ENCODE results near the gene ACTRT3.

Gene ACTRT3

DNA sequence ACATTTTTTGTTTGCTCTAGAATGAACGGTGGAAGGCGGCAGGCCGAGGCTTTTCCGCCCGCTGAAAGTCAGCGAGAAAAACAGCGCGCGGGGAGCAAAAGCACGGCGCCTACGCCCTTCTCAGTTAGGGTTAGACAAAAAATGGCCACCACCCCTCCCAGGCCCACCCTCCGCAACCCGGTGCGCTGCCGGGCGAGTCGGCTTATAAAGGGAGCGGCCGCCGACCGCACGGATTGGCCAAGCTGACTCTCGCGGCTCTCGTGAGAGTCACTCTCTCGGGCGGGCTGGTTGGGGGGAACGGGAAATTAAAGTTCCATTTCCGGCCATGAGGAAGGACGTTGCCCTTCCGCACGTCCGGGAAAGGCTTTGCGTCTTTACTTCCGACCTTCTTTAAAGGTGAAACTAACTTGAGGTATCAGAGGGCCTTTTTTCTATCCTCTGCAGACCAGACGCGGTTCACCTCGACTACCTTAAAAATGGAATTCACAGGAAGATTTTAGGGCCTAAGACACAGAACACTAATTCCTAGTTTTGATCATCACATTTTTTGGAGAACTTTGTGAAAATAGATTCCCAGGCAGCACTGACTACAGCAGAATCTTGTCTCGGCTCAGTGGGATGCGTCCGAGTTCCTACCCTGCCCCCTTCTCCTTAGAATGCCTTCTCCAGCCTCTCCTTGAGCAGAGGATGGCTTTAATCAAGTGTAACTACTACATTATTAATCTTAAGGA lies 4.3 kb downstream of the ACTRT3 start, which contains the start of gene TERC:
TERC (minus strand) TSS at position 179 of the 731 bp plus-strand sequence.
- H3K4me1 Mint-ChIP-seq, result peaks cover 10% of the 10 kb centered on the region
- peaks cover 13% of the 10 kb centered on the region for H3K9me3 Mint-ChIP-seq
- TF ChIP-seq, protein P1, sequence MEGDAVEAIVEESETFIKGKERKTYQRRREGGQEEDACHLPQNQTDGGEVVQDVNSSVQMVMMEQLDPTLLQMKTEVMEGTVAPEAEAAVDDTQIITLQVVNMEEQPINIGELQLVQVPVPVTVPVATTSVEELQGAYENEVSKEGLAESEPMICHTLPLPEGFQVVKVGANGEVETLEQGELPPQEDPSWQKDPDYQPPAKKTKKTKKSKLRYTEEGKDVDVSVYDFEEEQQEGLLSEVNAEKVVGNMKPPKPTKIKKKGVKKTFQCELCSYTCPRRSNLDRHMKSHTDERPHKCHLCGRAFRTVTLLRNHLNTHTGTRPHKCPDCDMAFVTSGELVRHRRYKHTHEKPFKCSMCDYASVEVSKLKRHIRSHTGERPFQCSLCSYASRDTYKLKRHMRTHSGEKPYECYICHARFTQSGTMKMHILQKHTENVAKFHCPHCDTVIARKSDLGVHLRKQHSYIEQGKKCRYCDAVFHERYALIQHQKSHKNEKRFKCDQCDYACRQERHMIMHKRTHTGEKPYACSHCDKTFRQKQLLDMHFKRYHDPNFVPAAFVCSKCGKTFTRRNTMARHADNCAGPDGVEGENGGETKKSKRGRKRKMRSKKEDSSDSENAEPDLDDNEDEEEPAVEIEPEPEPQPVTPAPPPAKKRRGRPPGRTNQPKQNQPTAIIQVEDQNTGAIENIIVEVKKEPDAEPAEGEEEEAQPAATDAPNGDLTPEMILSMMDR (IDR thresholded peaks at IDR 0.05; ENCODE audit: unreplicated experiment in 3 of 3), result no peak
- peak within 1 kb of the TSS; percentile 84 to 90 (median 90) for H3K4me3 Mint-ChIP-seq
- H3K27ac Mint-ChIP-seq, result peak within 1 kb of the TSS; percentile 84 to 94 (median 93)
- H3K36me3 Mint-ChIP-seq (ENCODE audit: low read depth), result peaks cover 11% of the 10 kb centered on the region
- no peaks in the 10 kb centered on the region for H3K27me3 Mint-ChIP-seq (ENCODE audit: low read depth)

DNA sequence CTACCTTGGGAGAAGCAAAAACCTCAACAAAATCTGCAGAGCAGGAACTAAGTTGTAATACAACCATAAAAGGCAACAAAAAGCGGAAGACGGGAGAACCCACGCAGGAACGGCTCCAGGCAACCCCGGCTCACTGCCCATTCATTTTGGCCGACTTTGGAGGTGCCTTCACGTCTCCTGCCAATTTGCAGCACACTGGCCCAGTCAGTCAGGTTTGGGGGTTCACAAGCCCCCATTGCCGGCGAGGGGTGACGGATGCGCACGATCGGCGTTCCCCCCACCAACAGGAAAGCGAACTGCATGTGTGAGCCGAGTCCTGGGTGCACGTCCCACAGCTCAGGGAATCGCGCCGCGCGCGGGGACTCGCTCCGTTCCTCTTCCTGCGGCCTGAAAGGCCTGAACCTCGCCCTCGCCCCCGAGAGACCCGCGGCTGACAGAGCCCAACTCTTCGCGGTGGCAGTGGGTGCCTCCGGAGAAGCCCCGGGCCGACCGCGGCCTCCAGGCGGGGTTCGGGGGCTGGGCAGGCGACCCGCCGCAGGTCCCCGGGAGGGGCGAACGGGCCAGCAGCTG lies 5.0 kb downstream of the ACTRT3 start:
- Mint-ChIP-seq H3K4me3 (peak overlapping the region; percentile 84 to 90 (median 90)), H3K27me3 (ENCODE audit: low read depth) (no peaks in the 10 kb centered on the region), H3K36me3 (ENCODE audit: low read depth) (peaks cover 11% of the 10 kb centered on the region), H3K27ac (peak overlapping the region; percentile 82 to 94 (median 90)), H3K4me1 (peaks cover 5% of the 10 kb centered on the region), H3K9me3 (peaks cover 13% of the 10 kb centered on the region)
- TF ChIP-seq, protein P1 (IDR thresholded peaks at IDR 0.05; ENCODE audit: unreplicated experiment in 3 of 3), result no peak

DNA sequence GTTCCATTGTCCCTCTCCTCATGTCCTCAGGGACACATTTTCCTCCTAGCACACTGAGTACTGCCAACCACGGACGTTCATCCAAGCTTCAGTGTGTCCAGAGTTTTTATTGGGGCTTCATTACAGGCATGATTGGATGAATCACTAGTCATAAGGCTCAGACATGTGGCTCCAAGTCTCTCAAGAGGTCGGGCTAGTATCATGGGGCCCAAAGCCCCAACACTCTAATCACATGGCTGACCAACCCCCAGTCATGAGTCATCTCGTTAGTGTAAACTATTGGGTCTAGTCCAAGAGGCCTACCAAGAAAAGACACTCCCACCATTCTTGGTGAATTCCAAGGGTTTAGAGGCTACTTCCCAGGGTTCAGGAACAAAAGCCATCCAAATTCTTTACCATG lies 8.9 kb downstream of the ACTRT3 start:
- H3K36me3 Mint-ChIP-seq (ENCODE audit: low read depth), result peaks cover 5% of the 10 kb centered on the region
- peaks cover 5% of the 10 kb centered on the region for H3K4me1 Mint-ChIP-seq
- TF ChIP-seq, protein P1 (IDR thresholded peaks at IDR 0.05; ENCODE audit: unreplicated experiment in 3 of 3), result no peak
- H3K4me3 Mint-ChIP-seq, result no peak overlapping the region
- no peaks in the 10 kb centered on the region for H3K27me3 Mint-ChIP-seq (ENCODE audit: low read depth)
- H3K27ac Mint-ChIP-seq, result no peak overlapping the region
- peaks cover 7% of the 10 kb centered on the region for H3K9me3 Mint-ChIP-seq

DNA sequence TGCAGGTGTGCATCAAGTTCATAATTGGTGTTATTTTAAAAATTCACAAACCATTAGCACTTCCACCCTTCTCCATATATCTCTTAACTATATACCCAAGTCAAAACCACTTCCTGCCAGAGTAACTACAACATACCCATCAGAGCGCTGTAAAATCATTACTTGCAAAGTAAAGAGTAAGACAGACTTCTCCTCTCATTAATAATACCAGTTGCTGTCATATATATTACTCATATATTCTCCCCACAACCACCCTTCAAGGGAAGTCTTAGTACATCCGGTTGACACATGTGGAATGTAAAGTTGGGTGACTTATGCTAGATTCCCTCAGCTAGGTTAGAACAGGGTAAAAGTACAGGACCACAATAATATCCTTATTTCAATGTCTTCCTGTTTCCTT lies 10.1 kb downstream of the ACTRT3 start:
- Mint-ChIP-seq H3K27me3 (ENCODE audit: low read depth) (no peaks in the 10 kb centered on the region), H3K27ac (no peak overlapping the region), H3K4me3 (no peak overlapping the region), H3K4me1 (no peaks in the 10 kb centered on the region), H3K36me3 (ENCODE audit: low read depth) (no peaks in the 10 kb centered on the region), H3K9me3 (peaks cover 3% of the 10 kb centered on the region)
- TF ChIP-seq, protein P1 (IDR thresholded peaks at IDR 0.05; ENCODE audit: unreplicated experiment in 3 of 3), result no peak

DNA sequence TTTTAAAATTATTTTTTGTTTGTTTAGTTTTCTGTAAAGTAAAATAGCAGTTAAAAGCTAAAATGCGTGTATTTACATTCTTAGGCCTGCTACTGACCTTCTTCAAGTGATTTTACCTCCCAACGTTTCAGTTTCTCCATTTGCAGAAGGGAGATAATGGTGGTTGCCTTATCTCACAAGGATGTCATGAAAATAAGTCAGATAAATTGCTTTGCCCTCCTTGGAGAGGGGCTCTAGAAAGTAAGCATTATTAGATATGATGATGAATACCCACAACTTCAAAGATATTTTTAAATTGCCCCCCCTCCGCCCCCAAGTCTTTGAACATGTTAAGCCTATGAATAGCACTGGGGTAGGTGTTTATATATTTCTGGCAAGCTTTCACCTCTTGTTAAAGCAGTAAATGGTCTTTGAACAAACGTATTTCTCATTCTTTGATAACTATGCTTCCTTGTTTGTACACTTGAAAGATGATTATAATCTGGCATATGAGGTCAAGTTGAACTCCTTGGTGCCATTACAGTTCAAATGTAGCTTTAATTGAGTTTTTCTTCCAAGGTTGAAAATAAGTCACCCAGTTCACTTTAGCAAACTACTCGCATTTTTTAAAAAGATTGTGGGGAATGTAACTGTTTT lies 10.9 kb downstream of the ACTRT3 start:
- Mint-ChIP-seq H3K27me3 (ENCODE audit: low read depth) (no peaks in the 10 kb centered on the region), H3K27ac (no peak overlapping the region), H3K4me3 (no peak overlapping the region), H3K9me3 (peaks cover 3% of the 10 kb centered on the region), H3K36me3 (ENCODE audit: low read depth) (no peaks in the 10 kb centered on the region), H3K4me1 (no peaks in the 10 kb centered on the region)
- TF ChIP-seq, protein P1 (IDR thresholded peaks at IDR 0.05; ENCODE audit: unreplicated experiment in 3 of 3), result no peak

Measured in nephron (organoid).